Mucosa of stomach (tissue), 1 donor: ENCODE data around the gene ZC3H6.
"Not testable (repeated sequence)": the region's sequence is repeated elsewhere in the genome, so short reads cannot be mapped to it uniquely, and the experiment has no call there.

ENCODE experiments used
- H3K27me3 ChIP-seq: one replicate; pipeline ENCODE4 v1.7.0; 2013; ENCODE audit warnings: mild to moderate bottlenecking, low read length; ENCODE audit not compliant: control insufficient read depth, insufficient read depth
- H3K36me3 ChIP-seq: one replicate; pipeline ENCODE4 v1.7.0; 2013; ENCODE audit warnings: low read length; ENCODE audit not compliant: control insufficient read depth, insufficient read depth
- H3K4me1 ChIP-seq: one replicate; pipeline ENCODE4 v1.7.0; 2013; ENCODE audit warnings: mild to moderate bottlenecking, low read length; ENCODE audit not compliant: control insufficient read depth, insufficient read depth
- H3K4me3 ChIP-seq: one replicate; pipeline ENCODE4 v1.7.0; 2013; ENCODE audit warnings: low read length
- H3K9ac ChIP-seq: one replicate; pipeline ENCODE4 v1.7.0; 2013; ENCODE audit warnings: mild to moderate bottlenecking, low read length, moderate library complexity
- H3K9me3 ChIP-seq: one replicate; pipeline ENCODE4 v1.7.0; 2013; ENCODE audit warnings: mild to moderate bottlenecking, low read length, moderate library complexity; ENCODE audit not compliant: control insufficient read depth
- donor health status: Pancreatic carcinoma.

ZC3H6 gene

DNA sequence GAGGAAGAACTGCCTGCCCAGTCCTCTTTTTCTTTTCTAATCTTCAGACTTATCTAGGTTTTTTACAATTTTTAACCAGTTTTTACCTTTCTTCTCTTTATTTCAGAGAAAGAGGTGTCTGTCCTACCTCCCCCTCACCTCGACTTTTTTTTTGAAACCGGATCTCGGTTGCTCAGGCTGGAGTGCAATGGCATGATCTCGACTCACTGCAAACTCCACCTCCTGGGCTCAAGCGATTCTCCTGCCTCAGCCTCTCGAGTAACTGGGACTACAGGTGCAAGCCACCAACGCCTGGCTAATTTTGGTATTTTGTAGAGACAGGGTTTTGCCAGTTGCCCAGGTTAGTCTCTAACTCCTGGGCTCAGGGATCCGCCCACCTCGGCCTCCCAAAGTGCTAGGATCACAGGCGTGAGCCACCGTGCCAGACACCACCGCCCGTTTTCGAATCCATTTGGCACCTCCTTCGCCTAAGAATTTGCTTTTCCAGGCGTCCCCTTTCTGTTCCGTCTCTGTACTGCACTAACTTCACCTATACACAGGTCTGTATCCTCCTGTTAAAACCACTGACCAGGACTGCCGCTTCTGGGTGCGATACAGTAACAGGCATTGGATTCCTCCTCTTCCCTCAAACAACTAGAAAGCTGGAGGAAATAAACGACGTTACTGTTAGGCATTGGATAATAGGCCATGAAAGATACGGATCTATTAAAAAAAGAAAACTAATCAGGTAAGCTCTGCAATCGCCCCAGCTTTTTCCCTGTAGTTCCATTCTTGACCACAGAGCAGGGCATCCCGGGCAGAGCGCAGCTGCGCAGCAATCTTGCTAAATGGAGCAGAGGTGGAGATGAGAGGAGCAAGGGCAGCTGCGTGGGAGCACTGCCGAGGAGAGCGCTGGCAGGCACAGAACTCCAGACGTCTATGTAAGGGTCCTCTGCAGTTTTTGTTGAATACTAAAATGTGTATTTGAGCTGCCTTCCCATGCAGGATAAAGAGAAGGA is 69.9 kb downstream of the ZC3H6 start:
- H3K36me3 ChIP-seq, result no peaks in the 10 kb centered on the region
- H3K4me3 ChIP-seq, result no peak overlapping the region
- no peak overlapping the region for H3K9ac ChIP-seq
- H3K9me3 ChIP-seq, result no peaks in the 10 kb centered on the region
- peaks cover 5% of the 10 kb centered on the region for H3K27me3 ChIP-seq
- no peaks in the 10 kb centered on the region for H3K4me1 ChIP-seq

DNA sequence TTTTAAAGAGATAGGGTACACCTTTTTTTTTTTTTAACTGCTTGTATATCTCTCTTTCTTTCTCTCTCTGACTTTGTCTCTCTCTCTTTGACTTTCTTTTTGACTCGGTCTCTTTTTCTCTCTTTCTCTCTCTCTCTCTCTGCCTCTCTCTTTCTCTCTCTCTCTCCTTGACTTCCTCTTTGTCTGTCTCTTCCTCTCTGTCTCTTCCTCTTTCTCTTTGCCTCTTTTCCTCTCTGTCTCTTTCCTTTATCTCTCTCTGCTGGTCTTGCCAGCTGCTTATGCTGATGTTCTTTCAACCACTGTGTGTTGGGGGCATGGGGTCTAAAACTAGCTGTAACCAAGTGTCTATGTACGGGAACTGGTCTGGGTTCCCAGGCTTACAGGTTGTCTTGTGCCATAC is 76.9 kb downstream of the ZC3H6 start:
- H3K9me3 ChIP-seq, H3K27me3 ChIP-seq, H3K4me3 ChIP-seq: not testable (repeated sequence)

DNA sequence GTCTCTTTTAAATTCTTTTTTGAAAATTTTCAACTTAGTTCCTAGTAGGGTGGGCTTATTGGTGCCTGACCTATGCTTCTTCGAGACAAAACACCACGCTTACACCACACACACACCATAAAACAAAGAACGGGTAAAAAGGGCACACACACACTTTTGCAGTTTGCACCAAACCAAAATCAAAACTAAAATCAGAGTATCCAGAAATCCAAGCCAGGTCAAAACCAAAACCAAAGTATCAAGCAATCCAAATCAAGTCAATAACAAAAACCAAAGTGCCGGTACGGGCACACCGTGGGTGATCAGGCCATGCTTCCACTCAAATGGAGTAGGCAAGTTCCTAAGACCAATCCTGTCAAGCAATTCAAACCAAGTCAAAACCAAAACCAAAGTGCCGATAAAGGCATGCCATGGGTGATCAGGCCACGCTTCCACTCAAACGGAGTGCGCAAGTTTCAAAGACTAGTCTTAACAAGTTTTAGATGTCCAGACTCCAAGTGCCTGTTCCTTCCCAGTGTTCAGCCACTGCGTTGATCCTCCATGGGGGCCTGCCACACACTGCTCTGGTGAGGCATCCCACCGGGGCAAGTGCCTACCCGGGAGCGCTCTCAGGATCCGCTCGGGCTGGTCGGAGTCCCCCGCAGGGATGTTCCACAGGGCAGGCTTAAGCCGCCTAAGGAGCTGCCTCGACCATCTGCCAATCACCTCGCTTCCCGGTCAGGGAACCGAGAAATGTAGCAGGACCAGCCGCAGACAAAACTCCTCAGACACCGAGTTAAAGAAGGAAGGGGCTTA is 77.6 kb downstream of the ZC3H6 start:
- not testable (repeated sequence) for H3K9ac ChIP-seq, H3K4me3 ChIP-seq, H3K27me3 ChIP-seq, H3K4me1 ChIP-seq, H3K9me3 ChIP-seq, H3K36me3 ChIP-seq

More for the DNA sequence above, 76.9 kb downstream of the ZC3H6 start:
- H3K9ac ChIP-seq, H3K4me1 ChIP-seq, H3K36me3 ChIP-seq: not testable (repeated sequence)

DNA sequence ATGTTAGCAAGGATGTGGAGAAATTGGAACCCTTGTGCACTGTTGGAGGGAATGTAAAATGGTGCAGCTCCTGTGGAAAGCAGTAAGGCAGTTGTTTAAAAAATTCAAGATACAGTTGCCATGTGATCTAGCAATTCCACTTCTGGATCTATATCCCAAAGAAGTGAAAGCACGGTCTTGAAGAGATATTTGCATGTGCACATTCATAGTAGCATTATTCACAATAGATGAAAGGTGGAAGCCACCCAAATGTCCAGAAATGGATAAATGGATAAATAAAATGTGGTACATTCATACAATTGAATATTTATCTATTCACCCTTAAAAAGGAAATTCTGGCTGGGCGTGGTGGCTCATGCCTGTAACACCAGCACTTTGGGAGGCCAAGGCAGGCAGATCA is 78.9 kb downstream of the ZC3H6 start:
- not testable (repeated sequence) for H3K4me3 ChIP-seq, H3K9me3 ChIP-seq, H3K4me1 ChIP-seq, H3K9ac ChIP-seq, H3K27me3 ChIP-seq, H3K36me3 ChIP-seq

DNA sequence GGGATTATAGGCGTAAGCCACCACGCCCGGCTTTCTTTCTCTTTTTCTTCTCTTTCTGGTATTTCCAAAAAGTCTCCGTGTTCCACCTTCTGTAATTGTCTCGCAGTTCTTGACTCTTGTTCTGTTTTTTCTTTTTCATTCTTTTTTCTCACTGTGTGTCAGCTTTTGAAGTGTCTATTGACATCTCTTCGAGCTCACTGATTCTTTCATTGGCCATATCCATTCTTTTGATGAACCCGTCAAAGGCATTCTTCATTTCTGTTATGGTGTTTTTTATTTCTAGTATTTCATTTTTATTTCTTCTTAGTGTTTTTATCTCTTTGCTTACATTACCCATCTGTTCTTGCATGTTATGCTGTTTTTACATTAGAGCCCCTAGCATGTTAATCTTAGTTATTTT is 84.7 kb downstream of the ZC3H6 start:
- H3K36me3 ChIP-seq, H3K9me3 ChIP-seq, H3K4me3 ChIP-seq: not testable (repeated sequence)

More for the DNA sequence above, 84.7 kb downstream of the ZC3H6 start:
- H3K9ac ChIP-seq, H3K27me3 ChIP-seq, H3K4me1 ChIP-seq: not testable (repeated sequence)
